ENCODE data around the gene TXLNB. TPM values are rescaled to one million over a fixed set of nuclear protein-coding genes. Genes with fewer than 3 reads are reported as not detected.

TXLNB gene
- total RNA-seq, 2 donors from 2014 or later: 0.19 to 0.22 TPM

DNA sequence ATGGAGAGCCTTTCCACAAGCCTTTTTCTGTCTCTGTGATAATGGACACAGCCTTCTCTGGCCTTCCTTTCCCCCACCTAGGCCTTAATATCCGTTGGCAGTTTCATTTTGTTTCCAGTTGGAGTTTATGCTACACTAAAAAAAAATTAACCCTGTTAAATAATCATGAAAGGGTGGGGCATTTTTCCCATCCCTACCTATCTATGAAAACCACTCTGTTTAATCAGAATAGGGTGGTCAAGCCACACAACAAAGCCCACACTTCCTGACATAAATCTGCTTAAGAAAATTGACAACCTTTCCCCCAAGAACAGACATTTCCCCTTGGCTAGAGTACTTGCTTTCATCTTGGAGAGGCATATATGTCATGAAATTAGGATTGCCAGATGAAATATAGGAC is 14.2 kb downstream of the TXLNB start:
- ATAC-seq (replicated peaks in 1 of 2): no peak
- H3K4me1 Mint-ChIP-seq (ENCODE audit: low read depth): peaks cover 34% of the 10 kb centered on the region
- no peaks in the 10 kb centered on the region for H3K27me3 Mint-ChIP-seq (ENCODE audit: low read depth)
- no peaks in the 10 kb centered on the region for H3K36me3 Mint-ChIP-seq (ENCODE audit: insufficient read depth in 2 of 2)
- no peaks in the 10 kb centered on the region for H3K9me3 Mint-ChIP-seq
- no peak overlapping the region for H3K4me3 Mint-ChIP-seq
- DNase-seq: no peak
- H3K27ac Mint-ChIP-seq: peak overlapping the region; percentile 52

DNA sequence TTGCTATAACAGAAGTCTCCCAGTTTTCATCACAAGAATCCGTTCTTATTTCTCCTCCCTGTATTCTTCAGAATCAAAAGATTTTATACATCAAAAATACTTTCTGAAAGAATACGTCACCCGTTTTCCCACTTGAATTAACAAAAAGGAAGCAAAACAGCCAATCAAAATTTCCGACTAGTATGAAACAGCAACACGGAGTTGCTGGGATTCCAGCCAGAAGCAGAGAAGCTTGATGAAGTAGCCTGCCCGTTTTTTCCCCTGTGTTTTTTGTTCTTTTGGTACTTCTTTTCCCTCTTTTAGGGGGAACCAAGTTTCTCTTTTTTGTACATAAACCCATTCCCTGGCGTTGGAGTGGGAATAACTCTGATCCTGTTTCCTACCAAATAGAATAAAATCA is 14.6 kb downstream of the TXLNB start:
- no peaks in the 10 kb centered on the region for H3K9me3 Mint-ChIP-seq
- H3K36me3 Mint-ChIP-seq (ENCODE audit: insufficient read depth in 2 of 2): no peaks in the 10 kb centered on the region
- DNase-seq (no peak), ATAC-seq (replicated peaks in 1 of 2) (no peak)
- H3K4me3 Mint-ChIP-seq: no peak overlapping the region
- no peak overlapping the region for H3K27ac Mint-ChIP-seq
- peaks cover 30% of the 10 kb centered on the region for H3K4me1 Mint-ChIP-seq (ENCODE audit: low read depth)
- H3K27me3 Mint-ChIP-seq (ENCODE audit: low read depth): no peaks in the 10 kb centered on the region

DNA sequence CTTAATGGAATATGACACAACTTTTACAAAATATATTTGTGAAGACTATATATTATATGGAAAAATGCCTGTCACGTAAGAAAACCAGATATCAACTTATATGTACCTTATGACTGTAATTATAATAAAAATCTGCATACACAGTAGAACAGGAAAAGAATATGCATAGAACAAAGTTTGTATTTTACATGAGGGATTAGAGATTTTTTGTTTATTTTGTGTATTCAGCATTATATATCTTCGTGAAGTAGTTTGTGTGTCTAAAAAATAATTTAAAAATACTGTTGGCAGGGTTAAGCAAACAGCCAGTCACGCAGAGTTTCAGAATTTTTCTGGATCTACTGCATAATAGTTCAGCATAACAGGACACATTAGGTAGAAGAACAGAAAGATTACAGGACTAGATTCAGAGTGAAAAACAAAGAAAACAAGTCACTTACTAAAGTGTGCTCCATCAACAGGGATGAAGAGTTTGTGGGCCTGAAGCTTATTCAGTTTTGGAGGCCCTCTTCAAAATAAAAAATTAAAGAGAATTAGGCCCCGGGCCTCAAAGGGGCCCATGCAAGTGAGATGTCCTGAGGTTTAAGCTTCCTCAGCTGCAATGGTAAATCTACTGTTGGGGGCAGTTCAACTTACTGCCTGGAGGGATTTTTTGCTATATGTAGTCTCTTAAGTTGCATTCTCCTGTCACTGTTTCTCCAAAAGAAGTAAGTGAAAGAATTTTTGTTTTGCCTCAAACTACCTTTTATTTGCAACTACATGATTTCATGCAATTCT is 16.3 kb downstream of the TXLNB start:
- Mint-ChIP-seq H3K36me3 (ENCODE audit: insufficient read depth in 2 of 2) (no peaks in the 10 kb centered on the region), H3K9me3 (no peaks in the 10 kb centered on the region), H3K4me1 (ENCODE audit: low read depth) (peaks cover 24% of the 10 kb centered on the region), H3K27ac (peak overlapping the region; percentile 20), H3K4me3 (no peak overlapping the region), H3K27me3 (ENCODE audit: low read depth) (no peaks in the 10 kb centered on the region)
- DNase-seq: no peak
- ATAC-seq (replicated peaks in 1 of 2): no peak

DNA sequence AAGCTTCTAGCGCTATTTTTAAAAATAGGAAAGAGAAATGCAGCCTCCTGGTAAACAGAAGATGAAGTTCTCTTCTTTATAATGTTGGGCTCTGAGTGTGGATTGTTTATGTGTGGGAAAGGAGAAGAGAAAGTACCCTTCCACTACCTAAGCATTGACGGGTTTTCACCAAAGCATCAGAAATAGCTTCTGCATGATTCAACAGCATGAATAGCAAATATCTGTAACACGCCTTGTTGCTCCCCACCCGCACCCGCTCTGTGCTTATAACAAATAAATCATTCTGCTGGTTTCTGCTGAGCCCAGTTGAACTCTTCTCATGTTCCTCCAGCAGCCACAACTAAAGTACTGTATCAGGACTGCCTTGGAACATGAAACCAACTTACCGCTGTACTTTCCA is 20.7 kb downstream of the TXLNB start:
- Mint-ChIP-seq H3K4me3 (no peak overlapping the region), H3K4me1 (ENCODE audit: low read depth) (no peaks in the 10 kb centered on the region), H3K9me3 (no peaks in the 10 kb centered on the region), H3K27ac (no peak overlapping the region), H3K27me3 (ENCODE audit: low read depth) (no peaks in the 10 kb centered on the region), H3K36me3 (ENCODE audit: insufficient read depth in 2 of 2) (no peaks in the 10 kb centered on the region)
- no peak for DNase-seq
- ATAC-seq (replicated peaks in 1 of 2): no peak

DNA sequence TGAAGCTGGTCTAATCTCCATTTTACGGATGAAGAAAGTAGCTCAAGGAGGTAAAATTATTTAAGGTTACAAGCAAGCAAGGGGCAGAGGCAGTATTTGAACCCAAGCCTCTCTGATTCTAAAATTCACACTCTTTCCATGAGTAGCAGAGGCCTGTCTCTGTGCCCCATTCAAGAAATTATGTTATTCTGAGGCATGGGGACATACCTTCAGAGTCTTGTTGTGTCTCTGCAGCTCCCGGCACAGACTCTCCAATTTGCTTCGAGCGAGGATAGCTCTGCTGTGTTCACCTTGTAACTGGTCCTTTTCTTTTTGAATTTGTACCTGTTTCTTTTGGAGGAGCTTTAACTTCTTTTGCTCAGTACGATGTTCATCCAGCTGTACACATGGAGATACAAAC is 21.5 kb downstream of the TXLNB start:
- Mint-ChIP-seq H3K4me3 (no peak overlapping the region), H3K36me3 (ENCODE audit: insufficient read depth in 2 of 2) (no peaks in the 10 kb centered on the region), H3K27me3 (ENCODE audit: low read depth) (no peaks in the 10 kb centered on the region), H3K4me1 (ENCODE audit: low read depth) (no peaks in the 10 kb centered on the region), H3K9me3 (no peaks in the 10 kb centered on the region), H3K27ac (no peak overlapping the region)
- DNase-seq (no peak), ATAC-seq (replicated peaks in 1 of 2) (no peak)

DNA sequence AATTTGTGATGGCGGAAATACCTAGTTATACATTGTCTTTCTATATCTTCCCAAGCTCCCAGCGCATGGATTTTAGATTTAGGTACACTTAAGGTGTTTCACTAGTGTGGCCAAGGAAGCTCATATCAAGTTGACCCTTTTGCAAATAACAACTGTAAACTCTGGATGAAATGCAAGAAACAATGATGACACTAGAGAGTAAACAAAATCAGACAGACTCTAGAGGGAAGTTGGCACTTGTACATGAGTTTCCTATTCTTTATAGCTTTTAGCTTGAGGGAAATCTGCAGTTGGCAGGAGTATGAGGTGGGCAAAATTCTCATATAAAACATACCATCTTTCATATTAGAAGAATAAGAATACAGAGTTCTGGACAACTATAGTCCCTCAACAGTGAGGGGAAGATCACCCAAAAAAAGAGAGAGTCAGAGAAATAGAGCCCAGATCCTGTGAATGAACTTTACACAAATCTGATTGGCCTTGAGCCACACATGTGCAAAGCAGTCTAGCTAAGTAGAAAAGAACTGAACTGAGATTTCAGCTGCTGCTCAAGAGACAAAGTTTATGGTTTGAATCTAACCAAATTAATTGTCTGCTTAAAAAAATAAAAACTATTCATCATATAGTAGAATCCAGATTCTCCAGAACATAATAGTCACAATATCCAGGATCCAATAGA is 26.1 kb downstream of the TXLNB start:
- Mint-ChIP-seq H3K9me3 (no peaks in the 10 kb centered on the region), H3K36me3 (ENCODE audit: insufficient read depth in 2 of 2) (no peaks in the 10 kb centered on the region), H3K27ac (no peak overlapping the region), H3K4me3 (no peak overlapping the region), H3K4me1 (ENCODE audit: low read depth) (peaks cover 18% of the 10 kb centered on the region), H3K27me3 (ENCODE audit: low read depth) (no peaks in the 10 kb centered on the region)
- ATAC-seq (replicated peaks in 1 of 2) (no peak), DNase-seq (no peak)

DNA sequence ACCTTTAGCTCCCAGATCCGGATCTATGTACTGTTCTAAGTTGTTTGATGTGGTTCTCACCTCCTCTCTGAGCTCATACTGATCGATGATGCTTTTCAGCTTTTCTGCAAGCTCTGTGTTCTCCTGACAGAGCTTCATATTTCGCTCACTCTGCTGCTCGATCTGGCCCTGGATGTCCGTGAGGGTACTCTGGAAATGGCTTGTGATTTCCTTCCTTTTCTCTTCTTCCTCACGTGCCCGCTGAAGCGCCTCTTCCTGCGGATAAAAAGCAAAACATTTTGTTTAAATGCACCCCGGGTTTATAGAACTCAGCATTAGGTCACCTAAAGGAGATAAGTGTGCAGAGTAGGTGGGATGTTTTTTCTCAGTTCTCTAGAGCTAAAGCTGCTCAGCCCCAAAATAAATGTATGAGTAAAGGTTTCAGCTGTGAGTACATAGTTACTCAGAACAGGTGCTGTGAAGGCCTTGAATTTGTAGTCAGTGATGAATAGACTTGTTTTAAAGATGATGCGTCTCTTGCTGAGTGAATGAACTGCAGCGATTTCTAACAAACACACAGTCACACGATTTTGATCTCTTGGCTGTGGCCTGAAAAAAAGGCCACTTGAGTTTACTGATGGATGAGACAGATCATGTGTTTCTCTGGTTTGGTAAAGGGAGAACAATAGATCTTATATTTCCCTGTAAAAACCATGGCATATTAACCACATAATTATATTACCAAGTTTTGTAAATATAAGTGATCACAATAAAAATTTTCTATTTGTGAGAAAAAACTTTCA is 29.1 kb downstream of the TXLNB start:
- Mint-ChIP-seq H3K9me3 (no peaks in the 10 kb centered on the region), H3K36me3 (ENCODE audit: insufficient read depth in 2 of 2) (no peaks in the 10 kb centered on the region), H3K4me3 (peak overlapping the region; percentile 81 to 91), H3K4me1 (ENCODE audit: low read depth) (peaks cover 31% of the 10 kb centered on the region), H3K27me3 (ENCODE audit: low read depth) (no peaks in the 10 kb centered on the region), H3K27ac (peak overlapping the region; percentile 94)
- peak; percentile 98 to 99 for ATAC-seq (replicated peaks in 1 of 2)
- DNase-seq: peak; percentile 26 to 32

DNA sequence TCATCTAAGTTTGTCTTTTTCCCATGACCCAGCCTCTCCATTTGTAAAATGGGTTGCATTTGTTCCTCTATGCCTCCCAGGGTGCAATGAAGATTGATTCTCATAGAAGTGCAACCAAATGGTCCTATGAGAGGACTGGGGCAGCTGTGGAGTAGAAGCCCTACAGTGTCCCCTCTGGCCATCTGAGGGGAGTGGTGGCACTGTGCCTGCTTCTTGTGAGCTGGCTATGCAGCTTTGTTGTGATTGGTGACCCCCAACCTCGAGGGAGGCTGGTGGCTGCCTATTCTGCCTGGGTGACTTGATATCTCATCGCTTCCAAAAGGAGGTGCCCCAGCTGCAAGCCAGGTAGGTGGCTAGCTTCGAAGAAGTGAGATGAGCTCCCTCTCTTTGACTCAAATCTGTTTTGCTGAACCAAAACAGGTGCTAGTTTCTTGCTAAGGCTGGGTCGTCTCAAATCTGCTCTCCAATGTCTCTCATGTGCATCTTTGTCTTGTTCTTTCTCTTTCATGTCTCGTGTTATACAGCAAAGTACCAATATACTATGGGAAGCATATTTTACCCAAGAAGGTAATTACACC is 33.9 kb downstream of the TXLNB start:
- ATAC-seq (replicated peaks in 1 of 2) (no peak), DNase-seq (no peak)
- H3K36me3 Mint-ChIP-seq (ENCODE audit: insufficient read depth in 2 of 2): no peaks in the 10 kb centered on the region
- H3K4me1 Mint-ChIP-seq (ENCODE audit: low read depth): peaks cover 33% of the 10 kb centered on the region
- H3K27ac Mint-ChIP-seq: peak overlapping the region; percentile 69
- H3K27me3 Mint-ChIP-seq (ENCODE audit: low read depth): no peaks in the 10 kb centered on the region
- H3K4me3 Mint-ChIP-seq: no peak overlapping the region
- no peaks in the 10 kb centered on the region for H3K9me3 Mint-ChIP-seq

DNA sequence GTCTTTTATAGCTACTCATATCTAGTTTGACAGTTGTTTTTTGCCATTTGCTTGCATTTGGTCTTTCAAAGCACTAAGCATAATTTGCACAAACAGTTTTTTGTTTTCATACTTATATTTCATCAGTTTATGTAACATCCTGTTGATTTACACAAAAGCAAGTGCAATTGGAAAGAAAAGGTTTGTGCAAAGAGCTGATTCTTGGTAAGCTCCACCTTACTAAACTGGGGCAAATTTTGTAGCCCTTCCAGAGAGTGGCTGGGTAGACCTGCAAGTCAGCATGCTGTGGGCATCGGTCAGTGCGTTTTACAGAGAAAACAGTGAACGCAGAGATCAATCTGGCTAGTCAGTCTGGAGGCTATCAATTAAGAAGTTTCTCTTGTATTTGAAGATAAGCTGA is 34.5 kb downstream of the TXLNB start:
- H3K27ac Mint-ChIP-seq: no peak overlapping the region
- ATAC-seq (replicated peaks in 1 of 2) (no peak), DNase-seq (no peak)
- H3K9me3 Mint-ChIP-seq: no peaks in the 10 kb centered on the region
- H3K27me3 Mint-ChIP-seq (ENCODE audit: low read depth): no peaks in the 10 kb centered on the region
- H3K36me3 Mint-ChIP-seq (ENCODE audit: insufficient read depth in 2 of 2): no peaks in the 10 kb centered on the region
- peaks cover 28% of the 10 kb centered on the region for H3K4me1 Mint-ChIP-seq (ENCODE audit: low read depth)
- no peak overlapping the region for H3K4me3 Mint-ChIP-seq

DNA sequence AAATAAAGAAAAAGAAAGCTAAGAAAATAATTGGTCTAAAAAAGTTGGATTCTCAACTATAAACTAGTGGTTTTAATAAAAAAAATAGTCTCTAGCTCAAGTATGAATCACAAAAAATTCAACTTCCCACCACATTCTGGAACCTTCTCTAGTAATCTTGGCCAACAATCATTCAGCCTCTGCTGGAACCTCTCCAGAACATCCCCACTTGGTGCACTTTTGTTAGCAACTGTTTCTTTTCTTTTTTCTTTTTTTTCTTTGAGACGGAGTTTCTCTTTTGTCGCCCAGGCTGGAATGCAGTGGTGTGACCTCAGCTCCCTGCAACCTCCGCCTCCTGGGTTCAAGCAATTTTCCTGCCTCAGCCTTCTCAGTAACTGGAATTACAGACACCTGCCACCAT is 35.7 kb downstream of the TXLNB start:
- ATAC-seq (replicated peaks in 1 of 2) (no peak), DNase-seq (no peak)
- Mint-ChIP-seq H3K4me1 (ENCODE audit: low read depth) (peaks cover 35% of the 10 kb centered on the region), H3K4me3 (no peak overlapping the region), H3K9me3 (no peaks in the 10 kb centered on the region), H3K36me3 (ENCODE audit: insufficient read depth in 2 of 2) (no peaks in the 10 kb centered on the region), H3K27ac (no peak overlapping the region), H3K27me3 (ENCODE audit: low read depth) (no peaks in the 10 kb centered on the region)

DNA sequence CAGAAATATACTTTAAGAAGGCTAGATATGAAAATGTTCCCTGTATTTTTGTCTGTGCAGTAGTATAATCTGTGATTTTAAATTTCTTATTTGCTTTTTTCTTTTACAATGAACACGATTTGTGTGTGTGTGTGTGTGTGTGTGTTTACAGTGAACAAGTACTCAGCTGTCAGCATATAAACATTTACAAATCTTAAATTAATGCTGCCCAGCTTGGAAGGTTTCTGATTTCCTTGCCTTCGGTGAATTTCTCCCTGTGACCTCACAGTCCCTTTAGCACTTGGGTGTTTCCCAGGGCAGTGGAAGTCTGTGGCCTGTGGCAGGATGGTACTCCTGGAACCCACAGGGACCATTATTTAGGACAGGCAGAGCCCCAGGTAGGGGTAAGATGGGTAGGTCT is 37.6 kb downstream of the TXLNB start:
- Mint-ChIP-seq H3K27ac (peak overlapping the region; percentile 32), H3K9me3 (no peaks in the 10 kb centered on the region), H3K4me1 (ENCODE audit: low read depth) (peaks cover 52% of the 10 kb centered on the region), H3K4me3 (no peak overlapping the region), H3K27me3 (ENCODE audit: low read depth) (no peaks in the 10 kb centered on the region), H3K36me3 (ENCODE audit: insufficient read depth in 2 of 2) (no peaks in the 10 kb centered on the region)
- no peak for DNase-seq
- ATAC-seq (replicated peaks in 1 of 2): no peak

DNA sequence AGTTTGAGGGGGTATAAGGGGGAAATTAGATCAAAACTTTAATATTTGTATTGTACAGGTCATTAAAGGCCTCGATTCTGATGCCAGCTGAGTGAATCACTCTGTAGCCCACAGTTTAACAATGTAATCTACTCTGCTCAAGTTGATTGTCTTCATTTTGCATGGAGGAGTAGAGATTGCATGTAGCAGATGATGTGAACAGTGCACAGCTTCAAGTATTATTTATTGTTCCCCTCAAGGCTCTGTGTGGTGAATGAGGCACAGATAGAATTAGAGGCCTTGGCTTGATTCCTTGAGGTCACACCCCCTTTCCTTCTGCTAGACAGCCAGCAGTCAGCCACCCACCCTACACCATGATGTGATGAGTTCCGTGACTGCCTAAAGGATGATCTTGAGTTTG is 38.1 kb downstream of the TXLNB start:
- DNase-seq (no peak), ATAC-seq (replicated peaks in 1 of 2) (no peak)
- no peaks in the 10 kb centered on the region for H3K27me3 Mint-ChIP-seq (ENCODE audit: low read depth)
- no peaks in the 10 kb centered on the region for H3K36me3 Mint-ChIP-seq (ENCODE audit: insufficient read depth in 2 of 2)
- peaks cover 53% of the 10 kb centered on the region for H3K4me1 Mint-ChIP-seq (ENCODE audit: low read depth)
- H3K27ac Mint-ChIP-seq: no peak overlapping the region
- H3K4me3 Mint-ChIP-seq: no peak overlapping the region
- no peaks in the 10 kb centered on the region for H3K9me3 Mint-ChIP-seq
